ENCODE results near the gene TAS2R7.

DNA sequence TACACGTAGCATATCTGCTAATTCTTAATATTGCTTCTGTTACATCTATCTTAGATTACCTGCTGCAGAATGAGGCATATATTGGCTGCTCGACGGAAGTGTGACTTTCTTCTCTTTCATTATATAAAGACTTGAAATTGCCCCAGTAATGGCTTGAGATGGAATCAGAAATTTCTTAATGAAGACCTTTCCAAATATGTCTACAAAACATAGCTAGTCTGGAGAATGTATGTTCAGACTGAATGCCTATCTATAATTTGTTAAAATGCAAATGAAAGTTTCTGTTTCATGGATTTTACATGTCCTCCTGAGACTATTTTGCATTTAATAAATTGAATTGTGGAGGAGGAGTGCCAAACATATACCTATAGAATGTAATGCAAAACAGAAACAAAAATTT, 23.8 kb upstream of the TAS2R7 start, which contains the start of gene TAS2R10:
- TF ChIP-seq, protein P1, sequence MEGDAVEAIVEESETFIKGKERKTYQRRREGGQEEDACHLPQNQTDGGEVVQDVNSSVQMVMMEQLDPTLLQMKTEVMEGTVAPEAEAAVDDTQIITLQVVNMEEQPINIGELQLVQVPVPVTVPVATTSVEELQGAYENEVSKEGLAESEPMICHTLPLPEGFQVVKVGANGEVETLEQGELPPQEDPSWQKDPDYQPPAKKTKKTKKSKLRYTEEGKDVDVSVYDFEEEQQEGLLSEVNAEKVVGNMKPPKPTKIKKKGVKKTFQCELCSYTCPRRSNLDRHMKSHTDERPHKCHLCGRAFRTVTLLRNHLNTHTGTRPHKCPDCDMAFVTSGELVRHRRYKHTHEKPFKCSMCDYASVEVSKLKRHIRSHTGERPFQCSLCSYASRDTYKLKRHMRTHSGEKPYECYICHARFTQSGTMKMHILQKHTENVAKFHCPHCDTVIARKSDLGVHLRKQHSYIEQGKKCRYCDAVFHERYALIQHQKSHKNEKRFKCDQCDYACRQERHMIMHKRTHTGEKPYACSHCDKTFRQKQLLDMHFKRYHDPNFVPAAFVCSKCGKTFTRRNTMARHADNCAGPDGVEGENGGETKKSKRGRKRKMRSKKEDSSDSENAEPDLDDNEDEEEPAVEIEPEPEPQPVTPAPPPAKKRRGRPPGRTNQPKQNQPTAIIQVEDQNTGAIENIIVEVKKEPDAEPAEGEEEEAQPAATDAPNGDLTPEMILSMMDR (IDR thresholded peaks at IDR 0.05 in 8 of 11, conservative IDR thresholded peaks at IDR 0.05 in 3 of 11), result no peak
- TF ChIP-seq POLR2AphosphoS5 (IDR thresholded peaks at IDR 0.05) (no peak), POLR2A (IDR thresholded peaks at IDR 0.05) (no peak)
